ENCODE measurements around the gene SP9.

Gene SP9

DNA sequence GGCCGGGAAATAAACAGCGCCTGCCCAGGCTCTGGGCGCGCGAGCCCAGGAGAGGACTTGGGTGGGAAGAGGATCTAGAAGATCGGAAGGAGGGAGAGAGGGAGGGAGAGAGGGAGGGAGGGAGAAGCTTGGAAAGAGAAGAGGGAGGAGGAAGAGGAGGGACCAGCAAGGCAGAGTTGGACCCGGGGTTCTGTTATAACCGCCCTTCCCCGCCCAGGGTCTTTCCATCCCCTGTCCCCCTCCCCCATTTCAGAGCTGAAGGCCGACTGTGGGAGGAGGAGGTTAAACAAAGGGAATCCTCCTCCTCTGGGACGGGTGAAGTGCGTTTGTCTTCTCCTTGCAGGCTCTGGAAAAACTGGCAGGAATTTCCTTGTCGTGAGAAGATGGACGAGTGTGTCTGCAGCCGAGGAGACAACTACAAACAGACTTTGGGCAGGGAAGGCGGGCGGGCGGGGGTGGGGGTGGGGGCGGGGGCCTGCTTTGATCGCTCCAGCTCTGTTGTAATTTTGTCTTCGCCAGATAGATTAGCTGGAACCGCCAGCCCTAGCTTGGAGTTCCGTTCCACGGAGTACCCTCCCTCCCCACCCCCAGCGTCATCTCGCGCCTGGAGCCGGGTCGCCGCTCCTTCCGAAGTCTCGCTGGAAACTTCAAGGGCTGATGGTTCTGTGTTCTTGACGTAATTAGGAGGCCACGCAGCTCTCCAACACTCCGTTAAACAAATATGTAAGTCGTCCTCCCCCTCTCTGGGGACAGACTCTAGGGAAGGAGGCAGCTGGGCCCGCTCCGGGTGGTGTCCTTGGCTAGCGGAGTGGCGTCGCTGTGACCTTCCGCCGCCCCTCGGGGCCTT lies 6.4 kb upstream of the SP9 start:
- TF ChIP-seq, protein P1, sequence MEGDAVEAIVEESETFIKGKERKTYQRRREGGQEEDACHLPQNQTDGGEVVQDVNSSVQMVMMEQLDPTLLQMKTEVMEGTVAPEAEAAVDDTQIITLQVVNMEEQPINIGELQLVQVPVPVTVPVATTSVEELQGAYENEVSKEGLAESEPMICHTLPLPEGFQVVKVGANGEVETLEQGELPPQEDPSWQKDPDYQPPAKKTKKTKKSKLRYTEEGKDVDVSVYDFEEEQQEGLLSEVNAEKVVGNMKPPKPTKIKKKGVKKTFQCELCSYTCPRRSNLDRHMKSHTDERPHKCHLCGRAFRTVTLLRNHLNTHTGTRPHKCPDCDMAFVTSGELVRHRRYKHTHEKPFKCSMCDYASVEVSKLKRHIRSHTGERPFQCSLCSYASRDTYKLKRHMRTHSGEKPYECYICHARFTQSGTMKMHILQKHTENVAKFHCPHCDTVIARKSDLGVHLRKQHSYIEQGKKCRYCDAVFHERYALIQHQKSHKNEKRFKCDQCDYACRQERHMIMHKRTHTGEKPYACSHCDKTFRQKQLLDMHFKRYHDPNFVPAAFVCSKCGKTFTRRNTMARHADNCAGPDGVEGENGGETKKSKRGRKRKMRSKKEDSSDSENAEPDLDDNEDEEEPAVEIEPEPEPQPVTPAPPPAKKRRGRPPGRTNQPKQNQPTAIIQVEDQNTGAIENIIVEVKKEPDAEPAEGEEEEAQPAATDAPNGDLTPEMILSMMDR (IDR thresholded peaks at IDR 0.05; ENCODE audit: insufficient read depth, low read depth, low read length, missing control alignments), result no peak
- no peak for DNase-seq (ENCODE audit: low read depth)
- no peak overlapping the region for H3K4me3 ChIP-seq (ENCODE audit: low read length)

GRCh38 chr2:174328961-174329715 lies 5.6 kb upstream of the SP9 start:
- no peak overlapping the region for H3K4me3 ChIP-seq (ENCODE audit: low read length)
- DNase-seq (ENCODE audit: low read depth), result no peak
- TF ChIP-seq, protein P1 (IDR thresholded peaks at IDR 0.05; ENCODE audit: insufficient read depth, low read depth, low read length, missing control alignments), result no peak

DNA sequence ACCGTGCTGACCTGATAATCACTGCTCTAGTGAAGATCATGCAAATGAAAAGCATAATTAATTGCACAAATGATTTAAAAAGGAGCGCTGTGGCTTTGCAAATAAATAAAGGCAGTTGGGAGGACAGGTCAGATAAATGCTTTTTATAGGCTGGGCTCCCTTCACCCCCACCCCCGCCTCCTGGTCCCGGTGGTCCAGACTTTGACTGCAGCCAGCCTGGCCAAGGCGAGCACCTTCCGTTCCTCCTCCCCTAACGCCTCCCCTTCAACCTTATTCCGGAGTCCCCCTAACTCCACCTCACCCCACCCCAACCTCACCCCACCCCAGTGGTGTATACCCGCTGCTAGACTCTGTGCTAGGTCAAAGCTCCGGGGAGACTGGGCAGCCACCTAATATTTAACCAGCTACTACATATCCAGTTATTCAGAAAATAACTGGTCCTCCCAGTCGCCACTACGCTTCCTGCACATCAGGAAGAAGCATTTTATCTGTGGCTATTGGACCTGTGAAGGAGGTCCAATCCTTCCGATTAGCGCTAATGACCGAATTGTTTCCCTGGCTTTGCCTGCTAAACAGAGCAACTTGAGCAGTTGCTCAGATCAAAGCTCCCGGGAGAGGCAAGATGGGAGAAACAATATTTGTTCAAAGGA lies 3.7 kb upstream of the SP9 start:
- TF ChIP-seq, protein P1 (IDR thresholded peaks at IDR 0.05; ENCODE audit: insufficient read depth, low read depth, low read length, missing control alignments), result no peak
- DNase-seq (ENCODE audit: low read depth), result no peak
- H3K4me3 ChIP-seq (ENCODE audit: low read length), result no peak overlapping the region

GRCh38 chr2:174331595-174332216 lies 3.0 kb upstream of the SP9 start:
- H3K4me3 ChIP-seq (ENCODE audit: low read length), result no peak overlapping the region

GRCh38 chr2:174332217-174332963 lies 2.4 kb upstream of the SP9 start:
- no peak for DNase-seq (ENCODE audit: low read depth)
- H3K4me3 ChIP-seq (ENCODE audit: low read length), result no peak overlapping the region
- TF ChIP-seq, protein P1 (IDR thresholded peaks at IDR 0.05; ENCODE audit: insufficient read depth, low read depth, low read length, missing control alignments), result no peak

More at GRCh38 chr2:174331595-174332216, 3.0 kb upstream of the SP9 start:
- TF ChIP-seq, protein P1 (IDR thresholded peaks at IDR 0.05; ENCODE audit: insufficient read depth, low read depth, low read length, missing control alignments), result no peak
- DNase-seq (ENCODE audit: low read depth), result no peak

- TF ChIP-seq, protein P1 (IDR thresholded peaks at IDR 0.05; ENCODE audit: insufficient read depth, low read depth, low read length, missing control alignments), result no peak
- DNase-seq (ENCODE audit: low read depth), result no peak
- H3K4me3 ChIP-seq (ENCODE audit: low read length), result no peak overlapping the region
Observed at GRCh38 chr2:174333017-174333371, 1.8 kb upstream of the SP9 start.

Data from epithelial cell of esophagus (primary cell).